Activated T-cell treated with anti-CD3 and anti-CD28 coated beads for 24 hours (primary cell): ENCODE measurements around the gene ADAMTS17.

Experiments
- DNase-seq: peaks from one replicate; pipeline ENCODE4 v3.0.0-alpha.2; 2020; ENCODE audit warnings: low read depth

The ADAMTS17 gene

DNA sequence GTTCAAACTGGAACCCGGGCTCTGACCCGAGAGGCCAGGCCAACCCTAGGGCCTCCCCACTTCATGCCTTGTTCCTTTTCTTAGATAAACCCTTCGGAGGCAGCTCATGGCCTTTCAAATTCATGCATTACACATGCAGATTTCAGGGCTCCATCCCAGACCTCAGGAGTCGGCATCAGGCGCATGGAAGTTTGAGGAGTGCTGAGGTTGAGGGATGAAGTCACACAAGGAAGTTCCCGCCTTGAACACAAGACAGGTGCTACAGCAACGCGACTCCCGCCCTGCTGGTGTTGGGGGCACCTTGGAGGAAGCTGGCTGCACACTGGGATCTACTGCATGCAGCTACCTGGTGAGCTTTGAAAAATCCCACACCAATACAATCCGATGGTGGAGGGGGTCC is 363.3 kb downstream of the ADAMTS17 start:
- DNase-seq, result no peak

DNA sequence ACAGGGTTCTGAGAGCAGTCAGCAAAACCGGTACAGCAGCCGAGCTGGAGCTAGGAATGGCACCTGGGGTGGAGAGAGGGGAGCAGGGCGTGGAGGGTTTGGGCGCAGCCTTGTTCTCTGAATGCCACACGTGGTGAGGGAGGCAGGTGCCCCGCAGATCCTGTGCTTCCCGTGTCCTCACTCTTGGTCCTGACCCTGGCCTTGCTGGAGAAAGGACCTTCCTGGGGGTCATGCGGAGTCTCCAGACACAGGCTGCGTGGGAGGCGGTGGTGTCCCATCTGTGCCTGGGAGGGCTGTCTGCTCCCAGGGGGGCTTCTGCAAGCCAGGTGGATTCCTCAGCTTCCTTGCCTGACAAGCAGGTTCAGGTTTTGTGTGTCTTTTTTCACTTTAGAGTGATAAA is 363.8 kb downstream of the ADAMTS17 start:
- no peak for DNase-seq

DNA sequence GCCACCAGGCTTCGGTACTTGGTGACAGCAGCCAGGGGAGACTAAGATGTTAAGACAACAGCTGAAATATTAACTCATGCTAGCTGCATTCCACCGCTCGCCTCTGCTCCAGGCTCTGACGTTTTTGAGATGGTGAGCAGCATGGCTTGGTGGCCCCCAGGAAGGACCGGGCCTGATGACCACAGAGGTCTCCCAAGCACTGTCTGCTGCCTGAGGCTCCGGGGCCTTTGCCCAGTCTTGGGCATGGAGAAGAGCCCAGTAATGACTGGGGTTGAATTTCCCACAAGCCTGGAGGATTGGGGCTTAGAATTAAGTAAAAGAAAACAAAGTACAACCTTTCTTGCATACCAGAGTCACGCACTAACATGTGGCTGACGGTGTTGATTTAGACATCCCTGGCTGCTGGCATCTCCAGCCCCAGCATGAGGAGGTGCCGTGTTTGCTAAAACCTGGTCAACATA is 364.9 kb downstream of the ADAMTS17 start:
- DNase-seq, result no peak

DNA sequence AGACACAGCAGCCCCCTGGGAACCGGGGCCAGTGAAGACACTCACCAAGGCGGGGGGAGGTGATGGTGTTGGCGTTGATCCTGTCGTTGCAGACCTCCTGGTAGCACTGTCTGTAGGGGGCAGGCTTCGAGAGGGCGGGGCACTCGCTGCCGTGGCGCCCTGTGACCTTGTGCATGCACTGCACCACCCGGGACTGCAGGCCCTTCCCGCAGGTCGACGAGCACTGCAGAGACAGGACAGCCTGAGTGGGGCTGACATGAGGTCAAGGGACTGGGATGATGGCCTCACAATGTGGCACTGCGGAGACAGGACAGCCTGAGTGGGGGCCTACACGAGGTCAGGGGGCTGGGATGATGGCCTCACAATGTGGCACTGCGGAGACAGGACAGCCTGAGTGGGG is 365.8 kb downstream of the ADAMTS17 start:
- no peak for DNase-seq

DNA sequence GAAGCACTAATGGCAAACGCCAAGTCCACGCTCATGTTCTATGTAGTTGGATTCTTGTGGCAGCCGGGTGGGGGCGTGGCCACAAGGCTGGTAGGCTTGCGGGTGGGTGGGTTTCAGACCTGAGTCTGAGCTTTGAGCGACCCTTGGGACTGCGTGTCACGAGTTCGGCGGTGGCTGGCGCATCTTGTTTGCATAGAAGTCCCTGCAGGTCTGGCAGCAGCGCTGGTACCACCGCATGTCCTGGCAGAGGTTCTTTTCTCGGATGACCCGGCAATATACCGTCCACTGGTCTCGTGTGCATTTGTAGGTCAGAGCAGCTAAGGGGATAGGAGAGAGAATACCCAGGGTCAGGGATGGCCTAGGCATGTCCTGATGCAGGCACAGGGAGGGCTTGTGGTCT is 367.5 kb downstream of the ADAMTS17 start:
- DNase-seq, result no peak

DNA sequence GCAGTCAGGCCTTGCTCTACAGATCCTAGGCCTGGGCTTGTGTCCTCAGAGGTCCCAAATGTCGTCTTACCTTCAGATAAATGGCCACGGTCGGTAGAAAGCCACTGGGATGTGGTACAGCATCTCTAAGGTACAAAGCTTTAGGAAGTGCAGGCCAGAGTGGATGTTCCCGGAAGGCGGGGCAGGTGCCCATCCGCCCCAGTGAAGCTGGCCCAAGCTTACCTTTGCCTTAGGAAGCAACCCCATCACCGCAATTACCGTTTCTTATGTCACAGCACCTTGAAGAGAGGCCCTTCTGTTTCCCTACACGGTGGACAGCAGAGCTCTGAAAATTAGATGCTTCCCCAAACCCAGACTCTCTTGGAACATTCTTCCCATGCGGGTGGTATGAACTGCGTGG is 368.4 kb downstream of the ADAMTS17 start:
- DNase-seq, result no peak

DNA sequence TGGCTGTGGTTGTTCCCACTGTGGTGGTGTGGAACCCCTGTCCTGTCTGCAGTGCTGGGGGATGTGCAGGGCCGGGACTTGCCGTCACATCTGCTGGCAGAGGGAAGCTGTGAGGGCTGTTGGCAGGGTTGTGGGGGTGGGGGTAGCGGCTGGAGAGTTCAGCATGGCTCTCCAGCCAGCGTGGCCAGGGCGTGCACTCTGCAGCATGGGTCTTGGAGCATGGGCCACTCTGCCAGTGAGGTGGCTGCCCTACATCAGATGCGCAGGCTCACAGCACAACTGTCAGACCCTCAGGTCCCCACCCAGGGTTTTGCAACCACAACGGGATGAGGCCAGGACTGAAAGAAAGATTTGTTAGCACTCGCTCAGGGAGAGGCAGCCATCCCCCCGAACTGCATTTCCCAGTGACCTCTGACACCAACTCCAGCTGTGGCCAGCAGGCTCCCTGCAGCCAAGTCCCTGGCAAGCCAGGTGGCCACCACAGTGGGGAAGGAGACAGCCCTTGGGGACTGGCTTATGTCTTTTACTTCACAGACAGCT is 370.8 kb downstream of the ADAMTS17 start:
- DNase-seq, result no peak

DNA sequence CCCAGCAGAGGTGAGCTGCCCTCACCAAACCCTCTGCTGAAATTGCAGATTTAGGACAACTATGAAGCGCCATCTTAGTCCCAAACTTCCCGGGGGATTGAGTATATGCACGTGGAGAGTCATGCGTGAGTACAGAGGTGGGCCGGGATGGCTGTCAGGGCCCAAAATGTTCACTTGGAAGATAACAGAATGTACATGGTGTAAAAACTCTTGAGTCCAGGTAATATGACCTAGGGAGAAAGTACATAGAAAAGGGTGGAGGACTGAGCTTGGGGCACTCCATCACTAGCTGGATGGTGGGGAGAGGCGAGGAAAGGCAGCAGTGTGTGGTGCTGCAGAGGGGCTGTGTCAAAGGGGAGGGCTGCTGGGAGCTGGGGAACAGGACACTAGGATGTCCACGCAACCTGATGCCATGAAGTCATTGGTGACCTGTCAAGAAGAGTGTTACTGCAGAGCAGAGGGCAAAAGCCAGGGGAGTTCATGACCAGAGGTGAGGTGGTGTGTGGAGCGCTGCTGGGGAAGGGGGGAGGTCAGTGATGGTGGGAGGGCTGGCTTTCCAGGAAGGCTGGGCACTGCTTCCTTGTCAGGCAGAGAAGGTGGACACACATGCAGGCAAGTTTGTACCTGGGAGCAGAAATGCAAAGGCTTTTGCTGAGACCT is 372.4 kb downstream of the ADAMTS17 start:
- no peak for DNase-seq

DNA sequence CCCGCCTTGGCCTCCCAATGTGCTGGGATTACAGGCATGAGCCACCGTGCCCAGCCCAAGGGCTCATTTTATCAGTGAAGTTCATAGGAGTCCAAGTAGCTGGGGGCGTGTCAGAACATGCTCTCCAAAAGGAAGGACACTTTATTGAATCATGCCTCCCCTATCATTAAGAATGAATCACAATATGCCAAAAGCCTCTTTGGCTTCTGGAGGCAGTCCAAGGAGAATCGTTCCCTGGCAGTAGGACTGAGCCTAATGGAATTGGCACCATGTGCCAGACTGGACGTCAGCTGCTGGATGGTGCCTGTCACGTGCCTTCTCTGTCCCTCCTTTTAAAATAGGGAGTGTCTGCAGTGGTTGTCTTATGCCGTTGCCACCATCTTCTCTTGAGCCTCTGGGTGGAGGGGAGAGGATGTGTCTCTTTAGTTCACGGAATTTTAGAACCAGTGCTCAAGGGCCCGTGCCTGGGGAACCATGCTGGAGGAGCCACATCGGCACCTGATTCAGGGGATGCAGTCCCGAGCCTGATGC is 373.9 kb downstream of the ADAMTS17 start:
- DNase-seq, result no peak

DNA sequence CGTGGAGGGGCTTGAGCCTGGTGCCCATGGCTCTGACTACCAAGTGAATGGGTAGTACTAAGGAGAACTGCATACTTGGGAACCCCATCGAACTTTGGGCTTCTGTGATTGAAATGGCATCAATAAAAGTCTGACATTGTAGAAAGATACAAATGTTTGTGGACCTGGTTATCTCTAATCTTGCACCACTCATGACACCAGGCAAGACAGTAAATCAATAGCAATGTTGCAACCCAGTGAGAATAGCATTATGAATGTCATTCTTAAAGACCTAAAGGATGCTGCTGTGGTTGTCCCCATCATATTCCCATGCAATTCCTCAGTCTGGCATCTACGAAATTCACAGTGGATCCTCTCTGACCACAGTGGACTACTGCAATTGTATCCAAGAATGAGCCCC is 375.0 kb downstream of the ADAMTS17 start:
- no peak for DNase-seq

DNA sequence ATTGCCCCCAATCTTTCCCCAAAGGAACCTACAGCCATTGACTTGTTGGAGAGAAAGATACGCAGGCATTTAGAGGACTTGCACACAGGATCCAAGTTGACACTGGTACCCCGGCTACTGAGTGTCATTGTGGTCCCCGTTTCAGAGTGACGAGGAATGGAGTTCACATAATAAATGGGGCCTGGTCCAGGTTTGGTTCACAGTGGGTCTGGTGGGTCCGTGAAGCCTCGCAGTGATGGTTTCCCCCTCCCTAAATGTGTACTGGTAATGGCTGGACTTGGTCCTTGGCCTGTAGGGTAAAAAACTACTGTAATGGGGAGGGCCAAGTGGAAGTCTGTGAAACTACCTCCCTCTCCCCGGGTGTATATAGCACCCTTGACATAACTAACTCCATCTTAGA is 376.4 kb downstream of the ADAMTS17 start:
- no peak for DNase-seq

DNA sequence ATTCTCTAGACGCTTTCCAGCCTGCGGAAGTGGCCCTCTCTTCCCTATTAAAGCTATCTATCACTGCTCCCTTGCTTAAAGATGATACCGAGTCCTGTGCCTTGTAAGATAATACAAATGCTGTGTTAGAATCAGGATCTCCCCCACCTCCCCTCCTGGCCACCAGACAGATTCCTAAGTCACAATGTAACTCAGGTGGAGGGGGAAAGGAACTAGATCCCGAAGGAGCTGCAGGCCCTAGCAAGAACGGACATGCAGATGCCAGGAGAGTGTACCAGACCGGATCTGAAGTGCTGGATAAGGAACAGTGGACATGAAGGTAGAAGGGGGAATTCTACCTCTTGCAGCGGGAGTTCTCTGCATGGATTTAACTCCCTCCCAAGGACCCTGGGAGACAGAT is 377.8 kb downstream of the ADAMTS17 start:
- DNase-seq, result no peak

DNA sequence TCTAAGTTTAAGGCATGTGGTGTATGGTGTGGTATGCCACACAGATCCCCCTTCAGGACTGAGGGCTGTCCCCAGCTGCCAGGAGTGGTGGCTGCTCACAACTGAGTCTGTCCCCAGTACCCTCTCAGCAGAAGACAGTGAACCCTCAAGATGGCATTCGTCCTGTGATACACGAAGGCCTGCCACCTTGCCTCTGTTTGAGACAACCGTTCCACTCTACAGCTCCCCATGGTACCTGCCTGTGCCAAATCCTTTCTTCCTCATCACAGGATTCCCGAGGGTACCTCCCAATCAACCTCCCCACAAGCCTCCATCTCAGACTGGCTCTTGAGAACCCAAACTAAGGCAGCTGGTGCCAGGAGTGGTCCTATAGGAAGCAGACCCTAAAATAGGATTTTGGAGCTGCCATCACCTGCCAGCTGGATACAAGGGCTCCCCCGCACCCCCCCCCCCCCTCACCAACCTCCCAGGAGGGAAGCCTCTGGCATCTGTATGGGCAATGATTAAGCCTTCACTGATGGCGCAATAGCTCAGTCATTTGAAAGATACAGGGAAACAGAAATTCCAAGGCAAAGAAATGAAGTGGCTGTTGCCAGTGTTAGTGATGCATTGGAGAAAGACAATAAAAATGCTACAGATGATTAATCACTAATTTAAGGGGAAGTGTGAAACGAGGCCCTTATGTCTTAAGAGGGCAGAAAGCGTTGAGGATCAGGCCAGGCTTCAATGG is 378.5 kb downstream of the ADAMTS17 start:
- no peak for DNase-seq

DNA sequence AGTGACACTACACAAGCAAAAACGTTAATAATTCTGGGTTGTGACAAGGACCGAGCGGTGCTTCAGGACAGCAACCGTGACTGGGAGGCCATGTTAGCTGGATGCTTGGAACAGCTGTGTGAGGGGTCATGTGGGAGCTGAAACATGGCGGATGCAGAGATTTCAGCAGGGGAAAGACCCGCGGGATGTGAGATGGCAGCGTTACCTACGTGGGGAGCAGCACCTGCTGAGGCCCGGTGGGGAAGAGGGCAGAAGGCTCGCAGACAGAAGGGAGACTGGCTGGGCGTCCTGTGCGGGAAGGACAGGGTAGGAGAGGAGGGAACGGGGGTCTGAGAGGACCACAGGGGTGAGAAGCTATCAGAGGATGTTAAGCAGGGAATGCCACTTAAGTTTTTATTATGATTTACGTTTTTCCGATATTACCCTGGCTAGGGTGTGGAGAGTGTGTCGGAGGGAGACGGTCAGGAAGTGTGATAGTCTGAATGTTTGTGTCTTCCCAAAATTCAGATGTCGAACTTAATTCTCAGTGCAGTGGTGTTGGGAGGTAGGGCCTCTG is 379.7 kb downstream of the ADAMTS17 start:
- no peak for DNase-seq

DNA sequence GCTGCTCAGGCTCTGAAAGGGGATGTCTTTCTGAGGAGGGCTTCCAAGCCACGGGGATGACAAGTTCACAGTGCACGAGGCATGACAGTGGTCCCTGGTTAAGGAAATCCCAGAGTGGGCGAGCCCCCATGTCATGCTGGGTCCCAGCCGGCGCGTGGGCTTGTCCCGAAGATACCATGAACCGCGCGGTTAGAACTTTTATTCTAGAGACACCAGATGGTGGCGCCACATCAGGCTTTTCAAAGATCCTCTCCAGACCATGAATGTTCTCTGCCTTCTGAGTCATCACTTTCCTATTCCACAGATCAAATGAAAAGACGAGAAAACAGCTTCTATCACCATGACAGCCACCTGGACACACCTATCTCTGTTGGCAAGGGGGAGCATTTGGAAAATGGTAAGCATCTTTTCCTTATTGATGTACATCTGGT is 380.7 kb downstream of the ADAMTS17 start:
- DNase-seq, result peak; percentile 7

DNA sequence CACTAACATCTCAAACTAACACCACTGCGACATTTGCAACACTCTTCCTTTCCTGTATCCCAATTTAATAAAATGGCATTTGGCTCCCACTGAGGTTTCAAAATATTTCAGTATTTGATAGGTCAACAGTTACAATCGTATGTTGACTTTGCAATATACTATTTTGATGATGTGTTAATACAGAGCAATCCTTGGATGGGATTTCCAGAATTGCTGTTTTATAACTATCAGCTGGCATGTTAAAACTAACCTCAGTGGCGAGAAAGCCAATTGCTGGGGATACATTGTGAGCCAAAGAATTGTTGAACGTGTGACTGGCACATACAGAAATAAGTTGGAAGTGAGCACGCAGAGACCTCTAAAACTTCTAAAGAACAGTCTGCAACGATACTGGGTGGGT is 382.4 kb downstream of the ADAMTS17 start:
- DNase-seq, result no peak

DNA sequence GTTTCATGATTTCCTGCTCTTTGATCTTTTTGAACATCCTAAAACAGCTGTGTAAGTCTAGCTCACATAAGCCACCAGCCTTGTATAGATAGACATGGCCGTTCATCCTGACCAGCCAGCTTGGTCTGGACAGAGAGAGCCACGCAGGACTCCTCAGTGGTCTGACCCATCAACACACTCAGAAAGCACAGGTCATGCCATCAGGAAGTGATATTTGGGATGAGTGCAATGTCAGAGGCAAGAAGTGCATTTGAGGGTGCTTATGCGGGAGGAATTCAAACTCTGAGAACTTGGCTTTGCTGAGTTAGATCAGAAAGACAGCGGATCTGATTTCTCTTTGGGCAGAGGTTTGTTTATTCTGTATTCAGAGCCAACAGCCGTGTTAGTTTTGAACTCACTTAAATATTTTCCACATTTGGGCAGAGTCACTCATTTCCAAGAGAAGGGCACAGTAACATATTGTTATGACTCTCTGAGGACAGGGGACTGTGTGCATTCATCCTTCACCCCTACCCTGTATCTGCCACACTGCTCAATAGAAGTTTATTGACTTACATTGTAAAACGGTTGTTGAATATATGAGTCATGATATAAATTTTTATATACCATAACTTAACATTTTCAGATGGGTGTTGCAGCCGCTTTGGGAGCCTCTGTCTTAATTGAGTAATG is 383.2 kb downstream of the ADAMTS17 start:
- no peak for DNase-seq

DNA sequence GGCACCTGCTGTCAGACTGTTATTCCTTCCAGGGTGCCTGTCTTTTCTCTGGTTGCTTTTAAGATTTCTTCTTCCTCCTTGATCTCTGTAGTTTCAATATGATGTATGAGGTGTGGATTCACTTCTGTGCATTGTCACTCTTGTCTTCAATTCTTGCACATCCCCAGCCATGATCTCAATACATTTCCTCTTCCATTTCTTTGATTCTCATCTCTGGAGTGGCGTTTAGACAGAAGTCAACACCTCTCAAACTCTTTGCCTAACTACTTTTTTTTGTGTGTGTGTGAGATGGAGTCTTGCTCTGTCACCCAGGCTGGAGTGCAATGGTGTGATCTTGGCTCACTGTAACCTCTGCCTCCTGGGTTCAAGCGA is 384.1 kb downstream of the ADAMTS17 start:
- no peak for DNase-seq

DNA sequence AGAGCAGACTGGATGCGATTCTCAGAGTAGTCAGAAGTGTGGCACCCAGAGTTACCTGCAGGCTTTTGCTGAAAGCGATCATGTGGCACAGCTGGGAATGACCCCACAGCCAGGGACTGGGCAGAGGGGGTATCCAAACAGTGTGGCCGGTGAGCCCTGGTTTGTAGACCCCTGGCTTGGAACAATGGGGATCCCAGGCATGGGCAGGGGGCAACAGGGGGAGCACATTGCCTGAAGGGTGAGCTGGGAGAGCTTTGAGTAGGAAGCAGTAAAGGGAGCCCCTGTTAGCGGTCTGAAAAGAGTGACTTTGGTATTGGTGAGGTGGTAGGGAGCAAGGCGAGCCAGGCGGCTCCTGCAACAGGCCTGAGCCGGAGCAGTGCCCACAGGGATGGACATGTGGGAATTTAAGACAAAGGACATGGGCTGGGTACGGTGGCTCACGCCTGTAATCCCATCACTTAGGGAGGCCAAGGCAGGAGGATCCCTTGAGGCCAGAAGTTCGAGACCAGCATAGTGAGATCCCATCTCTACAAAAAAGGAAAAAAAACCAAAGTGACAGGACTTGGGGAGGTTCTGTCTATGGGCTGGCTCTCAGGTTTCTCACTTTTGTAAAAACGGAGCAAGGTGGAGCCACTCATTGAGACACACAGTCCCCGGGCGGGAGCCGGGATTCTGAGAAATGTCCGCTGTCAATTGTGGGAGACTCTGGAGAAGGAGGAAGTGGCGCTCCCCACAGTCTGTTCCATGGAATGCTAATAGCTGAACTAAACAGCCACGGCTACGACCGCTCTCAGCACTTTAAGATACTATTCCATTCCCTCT is 384.7 kb downstream of the ADAMTS17 start:
- no peak for DNase-seq

DNA sequence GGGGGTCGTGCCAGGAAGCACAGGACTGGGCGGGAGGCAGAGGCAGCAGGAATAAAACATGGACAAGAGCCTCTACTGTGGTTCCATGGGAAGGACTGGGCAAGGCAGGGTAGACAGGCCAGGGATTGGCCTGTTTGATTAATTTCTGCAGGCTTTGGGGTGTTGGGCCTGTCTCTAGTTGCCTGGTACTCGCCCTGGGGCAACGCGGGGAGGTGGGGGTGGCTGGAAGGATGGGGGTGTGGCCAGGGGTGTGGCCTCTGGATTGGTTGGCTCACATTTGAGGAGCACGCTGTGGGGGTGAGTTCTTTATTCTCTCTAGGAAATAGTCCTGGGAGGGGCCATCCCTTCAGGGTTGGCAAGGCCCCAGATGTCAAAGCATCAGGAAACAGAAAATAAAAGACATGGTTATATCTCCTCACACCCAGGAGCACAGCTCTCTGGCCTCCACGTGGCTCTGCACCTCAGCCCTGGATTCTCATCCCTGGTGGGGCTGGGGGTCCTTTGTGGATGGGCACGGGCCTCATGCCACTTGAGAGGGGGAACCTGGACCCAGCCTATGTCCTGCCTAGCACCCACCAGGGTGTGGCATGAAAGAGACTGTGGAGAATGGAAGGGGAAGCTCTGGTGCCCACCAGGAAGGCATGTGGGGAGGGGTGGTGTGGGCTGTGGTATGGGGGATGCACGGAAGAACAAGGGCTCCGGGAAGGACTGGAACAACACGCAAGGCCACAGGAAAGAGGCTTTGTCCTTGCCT is 385.6 kb downstream of the ADAMTS17 start:
- DNase-seq, result no peak

DNA sequence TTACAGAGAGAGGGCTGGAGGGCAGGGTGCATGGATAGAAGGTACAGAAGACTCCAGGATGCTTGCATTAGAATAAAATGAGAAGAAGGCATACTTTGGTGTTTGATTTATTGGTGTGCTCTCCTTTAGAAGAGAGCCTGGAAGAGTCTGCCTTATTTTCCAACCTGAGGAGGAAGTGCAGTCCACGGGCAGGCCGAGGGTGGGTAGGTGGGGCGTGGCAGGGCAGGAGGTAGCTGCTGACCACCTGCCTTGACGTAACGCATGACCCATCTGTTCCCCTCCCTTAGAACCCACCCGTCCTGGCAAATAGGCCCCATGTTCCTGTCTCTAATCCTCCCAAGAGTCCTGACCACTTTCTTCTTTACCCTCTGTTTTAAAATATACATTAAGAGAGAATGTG is 386.2 kb downstream of the ADAMTS17 start:
- no peak for DNase-seq
